RWPE2 (cell line): ENCODE measurements around the gene HERPUD2.

Source experiments
- ATAC-seq: fragments of 200-7000 bp; cut with Tn5 transposase; 3 replicates; pipeline ENCODE4 v1.9.1; 2021; ENCODE audit warnings: low read depth
- DNase-seq: peaks from one replicate; pipeline ENCODE4 v3.0.0-alpha.2; 2020; ENCODE audit warnings: low spot score
- H3K27ac ChIP-seq: fragments of 450-650 bp; 2 replicates; pipeline ENCODE4 v1.5.1; 2017; ENCODE audit warnings: mild to moderate bottlenecking; ENCODE audit not compliant: poor library complexity, severe bottlenecking
- H3K27me3 ChIP-seq: fragments of 250-450 bp; sonication (Bioruptor Pico); 2 replicates; pipeline ENCODE4 v1.5.1; 2021; ENCODE audit warnings: mild to moderate bottlenecking, moderate library complexity; ENCODE audit not compliant: insufficient read depth, poor library complexity, severe bottlenecking
- H3K36me3 ChIP-seq: fragments of 250-450 bp; sonication (Bioruptor Pico); 2 replicates; pipeline ENCODE4 v1.5.1; 2020; ENCODE audit warnings: low read depth, mild to moderate bottlenecking, moderate library complexity
- H3K4me1 ChIP-seq: fragments of 250-450 bp; sonication (Bioruptor Pico); 2 replicates; pipeline ENCODE4 v1.5.1; 2021; ENCODE audit warnings: mild to moderate bottlenecking, moderate library complexity; ENCODE audit not compliant: insufficient read depth, poor library complexity, severe bottlenecking
- H3K4me3 ChIP-seq: fragments of 250-450 bp; sonication (Bioruptor Pico); 2 replicates; pipeline ENCODE4 v1.5.1; 2021; ENCODE audit warnings: mild to moderate bottlenecking, moderate library complexity; ENCODE audit not compliant: severe bottlenecking
- H3K9me3 ChIP-seq: fragments of 250-450 bp; sonication (Bioruptor Pico); 2 replicates; pipeline ENCODE4 v1.5.1; 2021; ENCODE audit warnings: mild to moderate bottlenecking, moderate library complexity; ENCODE audit not compliant: severe bottlenecking
- CTCF ChIP-seq: fragments of 450-650 bp; IDR thresholded peaks from one replicate; pipeline ENCODE4 v1.5.1; 2017; ENCODE audit warnings: mild to moderate bottlenecking, moderate library complexity; ENCODE audit not compliant: poor library complexity, severe bottlenecking

HERPUD2 gene

GRCh38 chr7:35716038-35716803, 21.3 kb upstream of the HERPUD2 start:
- no peak overlapping the region for H3K27ac ChIP-seq
- H3K4me1 ChIP-seq: no peaks in the 10 kb centered on the region
- ATAC-seq (peak; percentile 53; the same call in 2 of the 3 replicates), DNase-seq (no peak)
- no peaks in the 10 kb centered on the region for H3K9me3 ChIP-seq
- no peaks in the 10 kb centered on the region for H3K27me3 ChIP-seq
- H3K4me3 ChIP-seq: no peak overlapping the region
- H3K36me3 ChIP-seq: no peaks in the 10 kb centered on the region
- TF ChIP-seq CTCF: no peak

GRCh38 chr7:35714862-35715261, 19.9 kb upstream of the HERPUD2 start:
- Histone ChIP-seq H3K27me3 (no peaks in the 10 kb centered on the region), H3K9me3 (no peaks in the 10 kb centered on the region), H3K4me1 (no peaks in the 10 kb centered on the region), H3K36me3 (no peaks in the 10 kb centered on the region), H3K4me3 (no peak overlapping the region), H3K27ac (no peak overlapping the region)
- DNase-seq: no peak
- peak; percentile 36; the same call in 1 of the 3 replicates for ATAC-seq
- TF ChIP-seq CTCF: no peak

GRCh38 chr7:35714407-35714806, 19.5 kb upstream of the HERPUD2 start:
- ATAC-seq: no peak
- Histone ChIP-seq H3K9me3 (no peaks in the 10 kb centered on the region), H3K27ac (no peak overlapping the region), H3K4me3 (no peak overlapping the region), H3K36me3 (no peaks in the 10 kb centered on the region), H3K4me1 (no peaks in the 10 kb centered on the region), H3K27me3 (no peaks in the 10 kb centered on the region)
- TF ChIP-seq CTCF: no peak
- no peak for DNase-seq

GRCh38 chr7:35712563-35713226, 17.8 kb upstream of the HERPUD2 start:
- DNase-seq (no peak), ATAC-seq (no peak)
- Histone ChIP-seq H3K9me3 (no peaks in the 10 kb centered on the region), H3K27ac (no peak overlapping the region), H3K4me1 (no peaks in the 10 kb centered on the region), H3K4me3 (no peak overlapping the region), H3K27me3 (no peaks in the 10 kb centered on the region), H3K36me3 (no peaks in the 10 kb centered on the region)
- TF ChIP-seq CTCF: no peak

- TF ChIP-seq CTCF: no peak
- DNase-seq: no peak
These were observed 12.5 kb upstream of the HERPUD2 start for GRCh38 chr7:35707422-35707821.

More at GRCh38 chr7:35707422-35707821, 12.5 kb upstream of the HERPUD2 start:
- no peaks in the 10 kb centered on the region for H3K9me3 ChIP-seq
- H3K27ac ChIP-seq: no peak overlapping the region
- ATAC-seq: peak; percentile 68
- H3K36me3 ChIP-seq: no peaks in the 10 kb centered on the region
- no peaks in the 10 kb centered on the region for H3K27me3 ChIP-seq
- H3K4me3 ChIP-seq: no peak overlapping the region
- no peaks in the 10 kb centered on the region for H3K4me1 ChIP-seq
